HG03135 (cell line): ENCODE results near the gene LCLAT1.
"Not testable (repeated sequence)": the region's sequence is repeated elsewhere in the genome, so short reads cannot be mapped to it uniquely, and the experiment has no call there.

Experiments used
- ATAC-seq: cut with Tn5 transposase; IDR thresholded peaks from one replicate; pipeline ENCODE4 v1.9.1; 2021; ENCODE audit warnings: mild to moderate bottlenecking, moderate library complexity; ENCODE audit not compliant: unreplicated experiment

LCLAT1 gene

DNA sequence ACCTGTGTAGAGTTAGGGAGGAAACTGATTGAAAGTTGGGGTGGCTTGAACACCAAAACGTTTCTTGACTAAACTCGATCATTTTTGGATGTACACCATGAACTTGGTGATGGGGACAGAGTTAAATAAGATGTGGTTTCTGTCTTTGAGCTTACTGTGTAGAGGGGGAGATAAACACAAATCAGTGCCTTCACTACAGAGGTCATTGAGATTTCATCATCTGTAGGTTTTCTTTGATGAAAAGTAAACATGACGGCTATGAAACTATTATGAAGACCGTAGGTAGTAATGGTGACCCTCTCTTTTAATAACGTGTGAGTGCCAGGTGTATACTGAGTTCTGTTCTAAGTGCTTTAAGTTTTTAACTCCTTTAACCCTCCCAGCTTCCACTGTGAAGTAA lies 6.5 kb downstream of the LCLAT1 start:
- no peak for ATAC-seq

GRCh38 chr2:30454571-30454970 lies 7.5 kb downstream of the LCLAT1 start:
- no peak for ATAC-seq

GRCh38 chr2:30455114-30455738 lies 8.2 kb downstream of the LCLAT1 start:
- ATAC-seq = no peak

GRCh38 chr2:30456106-30456505 lies 9.1 kb downstream of the LCLAT1 start:
- ATAC-seq = no peak

DNA sequence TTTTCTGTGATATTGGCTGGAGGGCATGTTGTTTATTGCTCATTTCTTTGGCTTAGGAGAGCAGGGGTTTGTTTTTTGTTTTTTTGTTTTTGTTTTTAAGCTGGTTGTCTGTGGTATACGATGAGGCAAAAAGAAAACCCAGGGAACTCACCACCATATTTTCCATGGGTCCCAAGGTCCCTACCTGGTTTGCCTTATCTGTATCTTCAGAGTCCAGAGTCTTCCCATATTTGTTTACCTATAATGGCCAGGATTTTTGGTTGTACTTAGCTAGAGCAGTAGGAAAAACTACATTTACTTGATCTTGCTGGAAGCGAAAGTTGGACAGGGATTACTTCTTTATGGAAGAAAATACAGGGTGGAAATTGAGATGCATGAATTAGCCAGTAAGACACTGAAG lies 9.5 kb downstream of the LCLAT1 start:
- ATAC-seq = no peak

DNA sequence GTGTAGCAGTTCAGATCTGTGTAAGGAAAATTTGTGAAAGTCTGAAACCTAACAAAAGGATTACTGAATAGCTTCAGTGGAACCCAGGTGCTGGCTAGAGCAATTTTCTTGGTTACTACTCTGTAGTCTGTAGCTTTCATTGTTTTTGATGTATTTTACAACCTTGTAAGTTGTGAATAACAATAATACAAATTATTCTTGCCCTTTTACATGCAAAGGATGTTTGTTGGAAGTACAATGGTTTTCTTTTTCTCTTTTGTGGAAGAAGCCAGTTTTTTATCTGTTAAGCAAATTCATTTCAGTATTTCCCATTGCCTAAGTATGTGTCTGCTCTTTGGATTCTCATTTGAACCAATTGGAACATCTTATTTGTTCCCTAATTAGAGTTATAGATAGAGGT lies 10.2 kb downstream of the LCLAT1 start:
- ATAC-seq = no peak

- ATAC-seq = no peak
These were observed 12.1 kb downstream of the LCLAT1 start for GRCh38 chr2:30459140-30459539.

- no peak for ATAC-seq
These were observed 15.2 kb downstream of the LCLAT1 start for GRCh38 chr2:30462131-30462857.

DNA sequence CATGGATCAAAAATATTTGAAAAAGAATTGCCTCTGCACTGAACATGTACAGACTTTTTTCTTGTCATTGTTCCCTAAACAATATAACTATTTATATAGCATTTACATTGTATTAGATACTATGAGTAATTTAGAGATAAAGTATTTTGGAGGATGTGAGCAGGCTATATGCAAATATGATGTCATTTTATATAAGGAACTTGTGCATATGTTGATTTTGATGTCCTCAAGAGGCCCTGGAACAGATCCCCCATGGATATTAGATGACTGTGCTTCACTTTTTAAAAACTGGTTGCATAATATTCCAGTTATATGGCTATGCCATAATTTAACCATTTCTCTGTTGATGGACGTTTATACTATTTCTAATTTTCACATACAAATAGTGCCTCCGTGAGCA lies 16.5 kb downstream of the LCLAT1 start:
- ATAC-seq = no peak

- ATAC-seq = no peak
These were observed 17.6 kb downstream of the LCLAT1 start for GRCh38 chr2:30464544-30465170.

DNA sequence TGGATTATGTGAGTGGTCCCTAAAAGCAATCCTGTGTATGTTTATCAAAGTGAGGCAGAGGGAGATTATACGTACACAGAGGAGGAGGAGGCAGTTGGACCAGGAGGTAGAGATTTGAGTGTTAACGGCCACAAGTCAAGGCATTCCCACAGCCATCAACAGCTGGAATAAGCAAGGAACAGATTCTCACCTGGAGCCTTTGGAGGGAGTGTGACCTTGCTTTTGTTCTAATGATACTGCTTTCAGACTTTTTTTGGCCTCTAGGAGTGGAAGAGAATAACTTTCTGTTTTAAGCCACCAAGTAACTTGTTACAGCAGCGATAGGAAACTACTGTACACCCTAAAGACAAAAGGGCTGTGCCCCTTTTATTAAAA lies 18.1 kb downstream of the LCLAT1 start:
- ATAC-seq = no peak

DNA sequence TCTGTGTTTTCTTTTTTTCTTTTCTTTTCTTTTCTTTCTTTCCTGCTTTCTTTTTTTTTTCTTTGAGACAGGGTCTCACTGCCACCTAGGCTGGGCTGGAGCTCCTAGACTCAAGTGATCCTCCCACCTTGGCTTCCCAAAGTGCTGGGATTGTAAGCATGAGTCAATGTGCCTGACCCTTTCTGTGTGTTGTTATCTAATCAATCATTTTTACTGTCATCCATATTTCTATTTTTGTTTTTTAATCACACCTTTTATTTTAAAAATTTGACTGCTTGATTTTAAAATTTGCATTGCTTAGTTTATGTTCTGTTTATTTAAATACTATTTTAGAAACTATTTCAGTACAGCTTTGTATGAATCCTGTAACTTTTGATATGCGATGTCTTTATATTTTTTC lies 19.2 kb downstream of the LCLAT1 start:
- no peak for ATAC-seq

DNA sequence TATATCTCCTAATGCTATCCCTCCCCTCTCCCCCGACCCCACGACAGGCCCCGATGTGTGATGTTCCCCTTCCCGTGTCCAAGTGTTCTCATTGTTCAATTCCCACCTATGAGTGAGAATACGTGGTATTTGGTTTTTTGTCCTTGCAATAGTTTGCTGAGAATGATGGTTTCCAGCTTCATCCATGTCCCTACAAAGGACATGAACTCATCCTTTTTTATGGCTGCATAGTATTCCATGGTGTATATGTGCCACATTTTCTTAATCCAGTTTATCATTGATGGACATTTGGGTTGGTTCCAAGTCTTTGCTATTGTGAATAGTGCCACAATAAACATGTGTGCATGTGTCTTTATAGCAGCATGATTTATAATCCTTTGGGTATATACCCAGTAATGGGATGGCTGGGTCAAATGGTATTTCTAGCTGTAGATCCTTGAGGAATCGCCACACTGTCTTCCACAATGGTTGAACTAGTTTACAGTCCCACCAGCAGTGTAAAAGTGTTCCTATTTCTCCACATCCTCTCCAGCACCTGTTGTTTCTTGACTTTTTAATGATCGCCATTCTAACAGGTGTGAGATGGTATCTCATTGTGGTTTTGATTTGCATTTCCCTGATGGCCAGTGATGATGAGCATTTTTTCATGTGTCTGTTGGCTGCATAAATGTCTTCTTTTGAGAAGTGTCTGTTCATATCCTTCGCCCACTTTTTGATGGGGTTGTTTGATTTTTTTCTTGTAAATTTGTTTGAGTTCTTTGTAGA lies 20.2 kb downstream of the LCLAT1 start:
- ATAC-seq = not testable (repeated sequence)

DNA sequence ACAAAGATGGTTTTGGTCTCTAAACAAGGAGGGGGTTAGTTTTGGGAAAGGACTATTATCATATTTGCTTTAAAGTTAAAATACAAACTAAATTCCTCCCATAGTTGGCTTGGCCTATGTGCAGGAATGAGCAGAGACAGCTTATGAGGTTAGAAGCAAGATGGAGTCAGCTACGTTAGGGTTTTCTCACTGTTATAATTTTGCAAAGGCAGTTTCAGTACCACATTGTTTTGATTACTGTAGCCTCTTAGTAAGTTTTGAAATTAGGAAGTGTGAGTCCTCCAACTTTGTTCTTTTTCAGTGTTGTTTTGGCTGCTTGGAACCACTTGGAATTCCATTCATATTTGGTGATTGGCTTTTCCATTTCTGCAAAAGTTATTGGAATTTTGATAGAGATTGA lies 23.4 kb downstream of the LCLAT1 start:
- no peak for ATAC-seq

- ATAC-seq = no peak
These were observed 25.3 kb downstream of the LCLAT1 start for GRCh38 chr2:30472326-30472725.

GRCh38 chr2:30475542-30475941 lies 28.5 kb downstream of the LCLAT1 start:
- ATAC-seq = no peak

DNA sequence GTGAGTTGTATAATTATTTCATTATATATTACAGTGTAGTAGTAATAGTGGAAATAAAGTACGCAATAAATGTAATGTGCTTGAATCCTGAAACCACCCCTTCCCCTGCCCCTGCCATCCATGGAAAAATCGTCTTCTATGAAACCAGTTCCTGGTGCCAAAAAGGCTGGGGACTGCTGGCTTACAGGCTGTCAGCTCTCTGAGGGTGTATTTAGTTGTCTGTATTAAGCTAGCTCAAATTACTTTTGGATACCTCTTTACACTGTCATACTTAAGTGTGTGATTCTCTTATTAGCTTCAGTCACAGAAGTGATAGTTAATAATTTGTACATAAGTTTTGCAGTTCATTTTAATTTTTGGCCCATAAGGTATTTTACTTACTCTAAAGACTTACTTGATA lies 29.6 kb downstream of the LCLAT1 start:
- no peak for ATAC-seq

DNA sequence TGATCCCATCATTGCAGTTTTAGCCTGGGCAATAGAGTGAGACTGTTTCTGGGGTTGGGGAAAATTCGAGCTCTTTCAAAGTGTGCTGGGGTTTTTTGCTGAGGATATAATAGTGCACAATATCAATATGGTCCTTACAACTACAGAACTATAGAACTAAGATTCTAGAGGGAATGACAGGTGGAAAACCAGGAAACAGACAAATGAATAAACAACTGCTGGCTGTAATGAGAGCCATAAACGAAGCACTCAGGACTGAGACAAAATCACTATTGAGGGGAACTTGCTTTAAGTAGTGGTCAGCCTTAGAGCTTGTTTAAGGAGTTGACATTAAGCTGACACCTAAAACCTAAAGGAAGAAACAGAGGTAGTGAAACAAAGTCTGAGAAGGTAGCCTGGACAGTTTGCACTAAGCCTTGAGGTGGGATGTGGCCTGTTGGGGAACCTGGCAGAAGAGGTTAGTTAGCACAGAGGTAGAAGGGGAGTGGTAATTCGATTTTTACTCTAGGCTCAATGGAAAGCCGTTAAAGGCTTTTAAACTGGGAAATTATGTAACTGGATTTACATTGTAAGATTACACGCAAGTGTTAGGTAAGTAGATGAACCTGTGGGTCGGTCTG lies 33.8 kb downstream of the LCLAT1 start:
- ATAC-seq = no peak

DNA sequence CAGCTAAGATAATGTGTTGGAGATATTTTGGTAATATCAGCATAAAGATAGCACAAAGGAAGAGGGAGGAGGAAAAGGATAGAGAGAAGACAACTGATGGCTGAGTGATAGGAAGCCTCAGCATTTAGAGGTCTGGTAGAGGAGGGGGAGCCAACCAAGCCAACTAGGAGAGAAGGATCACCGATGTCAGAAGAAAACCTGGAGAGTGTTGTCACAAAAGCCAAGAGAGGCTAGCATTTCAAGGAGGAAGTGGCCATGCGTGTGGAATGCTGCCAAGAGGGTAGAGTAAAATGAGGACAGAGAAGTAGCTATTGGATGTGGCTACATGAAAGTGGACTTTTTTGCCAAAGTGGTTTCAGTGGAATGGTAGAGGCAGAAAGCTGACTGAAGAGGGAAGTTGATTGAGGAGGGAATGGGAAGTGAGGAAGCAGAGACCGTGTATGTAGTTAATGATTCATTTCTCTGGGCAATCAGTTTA lies 34.3 kb downstream of the LCLAT1 start:
- ATAC-seq = no peak

DNA sequence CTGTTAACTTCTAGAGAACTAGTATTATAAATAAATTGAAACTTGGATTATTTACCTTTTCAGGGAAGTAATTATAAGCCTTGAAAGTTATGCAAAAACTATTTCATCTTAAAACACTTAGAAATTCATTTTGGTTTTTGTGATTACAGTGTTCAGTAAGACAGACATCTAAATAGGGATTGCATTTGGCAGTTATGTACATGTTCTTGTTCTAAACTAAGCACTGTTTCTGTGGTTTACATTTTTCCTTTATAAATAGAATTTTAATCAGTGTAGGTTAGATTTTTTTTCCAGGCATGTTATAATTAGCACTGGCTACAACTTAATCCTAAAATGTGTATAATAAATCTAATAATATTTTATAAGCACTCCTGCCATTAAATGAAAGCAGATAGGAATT lies 35.0 kb downstream of the LCLAT1 start:
- no peak for ATAC-seq

- no peak for ATAC-seq
These were observed 37.1 kb downstream of the LCLAT1 start for GRCh38 chr2:30484145-30484544.
